Erythroblast (primary cell): ENCODE measurements around the gene MED15.

Experiments
- GATA1 ChIP-seq: IDR thresholded peaks from 2 replicates; pipeline ENCODE4 v1.6.1; 2011; ENCODE audit warnings: low read depth, mild to moderate bottlenecking, control low read depth, low read length, moderate library complexity
- POLR2A ChIP-seq: IDR thresholded peaks from 2 replicates; pipeline ENCODE4 v1.6.1; 2011; ENCODE audit warnings: mild to moderate bottlenecking, low read length

GRCh38 chr22:20582171-20582511 lies 74.7 kb downstream of the MED15 start:
- TF ChIP-seq POLR2A, result no peak
- no peak for TF ChIP-seq GATA1
